ENCODE data around the gene PAMR1. TPM values are rescaled to one million over a fixed set of nuclear protein-coding genes. Genes with fewer than 3 reads are reported as not detected.

Gene PAMR1
- total RNA-seq, 1 experiment from 2014 or later = 1.1 TPM

- Histone ChIP-seq H3K9me3 (ENCODE audit: insufficient read depth, low read depth) (no peaks in the 10 kb centered on the region), H3K79me2 (ENCODE audit: low read depth) (no peaks in the 10 kb centered on the region), H2AFZ (no peak overlapping the region), H3K9me2 (ENCODE audit: insufficient read depth) (no peaks in the 10 kb centered on the region), H3K4me2 (no peak overlapping the region), H3K27ac (peak overlapping the region; percentile 79), H4K20me1 (ENCODE audit: insufficient read depth) (no peaks in the 10 kb centered on the region), H3K27me3 (ENCODE audit: insufficient read depth, low read depth) (no peaks in the 10 kb centered on the region), H3K4me3 (no peak overlapping the region), H3F3A (ENCODE audit: insufficient read depth, low read depth) (peaks cover 20% of the 10 kb centered on the region), H3K4me1 (replicated peaks; ENCODE audit: insufficient read depth) (peaks cover 21% of the 10 kb centered on the region), H3K36me3 (ENCODE audit: low read depth) (0 out of 2 replicates have a peak, but pooled peaks cover 4% of the 10 kb centered on the region)
- ChIA-PET POLR2A (ENCODE audit: unreplicated experiment) (interaction anchor here (0.6 to 0.7 kb wide), 2 partner anchors 197 to 537 kb away, joined by 3 to 4 read pairs; no protein-coding TSS in a partner anchor), CTCF (no interaction called here)
- no peak for DNase-seq
- no TSS peak for BruUV-seq (replicated peaks)
- intact Hi-C loops (cut with micrococcal nuclease; ENCODE audit: unreplicated experiment) = no loop called here
- no peak for TF ChIP-seq EZH2 (IDR thresholded peaks at IDR 0.05; ENCODE audit: low read depth)
- TF ChIP-seq CTCF (conservative IDR thresholded peaks at IDR 0.05) = no peak
Observed at GRCh38 chr11:35566885-35567284, 41.5 kb upstream of the PAMR1 start.

DNA sequence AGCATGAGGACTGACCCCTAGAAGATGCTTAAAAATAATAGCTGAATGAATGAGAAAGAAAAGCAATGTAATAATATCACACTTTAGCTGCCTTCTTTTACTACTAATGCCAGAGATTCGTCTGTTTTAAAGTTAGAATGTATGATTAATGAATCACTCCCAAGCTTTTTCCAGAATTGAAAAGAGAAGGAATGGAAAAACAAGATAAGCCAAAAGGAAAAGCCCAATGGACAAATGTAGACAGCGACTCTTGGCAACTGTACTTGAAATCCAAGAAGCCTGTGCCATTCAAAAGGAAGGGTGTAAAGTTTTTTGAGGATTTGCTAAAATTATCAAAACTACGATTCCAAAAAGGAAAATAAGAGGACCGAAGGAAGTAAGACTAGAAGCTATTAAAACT lies 40.8 kb upstream of the PAMR1 start:
- no peaks in the 10 kb centered on the region for H3K9me2 ChIP-seq (ENCODE audit: insufficient read depth)
- peaks cover 21% of the 10 kb centered on the region for H3K4me1 ChIP-seq (replicated peaks; ENCODE audit: insufficient read depth)
- H3K9me3 ChIP-seq (ENCODE audit: insufficient read depth, low read depth) = no peaks in the 10 kb centered on the region
- TF ChIP-seq EZH2 (IDR thresholded peaks at IDR 0.05; ENCODE audit: low read depth) = no peak
- TF ChIP-seq CTCF (conservative IDR thresholded peaks at IDR 0.05) = no peak
- CTCF ChIA-PET = no interaction called here
- BruUV-seq (replicated peaks) = no TSS peak
- POLR2A ChIA-PET (ENCODE audit: unreplicated experiment) = no interaction called here
- no peaks in the 10 kb centered on the region for H3K79me2 ChIP-seq (ENCODE audit: low read depth)
- H3K36me3 ChIP-seq (ENCODE audit: low read depth) = 0 out of 2 replicates have a peak, but pooled peaks cover 4% of the 10 kb centered on the region
- H3K27me3 ChIP-seq (ENCODE audit: insufficient read depth, low read depth) = no peaks in the 10 kb centered on the region
- peaks cover 20% of the 10 kb centered on the region for H3F3A ChIP-seq (ENCODE audit: insufficient read depth, low read depth)
- DNase-seq = no peak
- H2AFZ ChIP-seq = no peak overlapping the region
- no peak overlapping the region for H3K4me3 ChIP-seq
- H3K27ac ChIP-seq = no peak overlapping the region
- intact Hi-C loops (cut with micrococcal nuclease; ENCODE audit: unreplicated experiment) = no loop called here
- H4K20me1 ChIP-seq (ENCODE audit: insufficient read depth) = no peaks in the 10 kb centered on the region
- H3K4me2 ChIP-seq = no peak overlapping the region

DNA sequence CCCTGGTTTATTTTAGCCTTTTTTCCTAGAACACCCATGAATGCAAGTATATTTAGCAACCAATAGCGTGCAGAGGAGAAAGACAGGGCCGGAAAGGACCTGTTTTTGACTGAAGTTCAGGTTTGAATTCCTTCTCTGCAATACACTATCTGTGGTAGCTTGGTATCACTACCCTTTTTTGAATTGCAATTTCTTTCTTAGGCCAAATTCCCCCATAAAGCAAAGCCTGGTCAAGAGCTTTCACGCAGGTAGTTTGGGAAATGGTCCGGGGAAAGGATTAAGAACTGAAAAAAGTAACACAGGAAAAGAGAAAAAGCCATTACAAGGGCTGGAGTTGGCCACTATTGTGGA lies 38.8 kb upstream of the PAMR1 start:
- H3K27me3 ChIP-seq (ENCODE audit: insufficient read depth, low read depth) = no peaks in the 10 kb centered on the region
- H3K4me3 ChIP-seq = no peak overlapping the region
- peaks cover 20% of the 10 kb centered on the region for H3F3A ChIP-seq (ENCODE audit: insufficient read depth, low read depth)
- BruUV-seq (replicated peaks) = no TSS peak
- TF ChIP-seq CTCF (conservative IDR thresholded peaks at IDR 0.05) (no peak), EZH2 (IDR thresholded peaks at IDR 0.05; ENCODE audit: low read depth) (no peak)
- ChIA-PET POLR2A (ENCODE audit: unreplicated experiment) (no interaction called here), CTCF (no interaction called here)
- H3K4me1 ChIP-seq (replicated peaks; ENCODE audit: insufficient read depth) = peaks cover 21% of the 10 kb centered on the region
- H3K27ac ChIP-seq = no peak overlapping the region
- no peaks in the 10 kb centered on the region for H3K9me2 ChIP-seq (ENCODE audit: insufficient read depth)
- H3K4me2 ChIP-seq = no peak overlapping the region
- H2AFZ ChIP-seq = no peak overlapping the region
- intact Hi-C loops (cut with micrococcal nuclease; ENCODE audit: unreplicated experiment) = no loop called here
- no peaks in the 10 kb centered on the region for H3K79me2 ChIP-seq (ENCODE audit: low read depth)
- no peak for DNase-seq
- no peaks in the 10 kb centered on the region for H3K9me3 ChIP-seq (ENCODE audit: insufficient read depth, low read depth)
- no peaks in the 10 kb centered on the region for H4K20me1 ChIP-seq (ENCODE audit: insufficient read depth)
- H3K36me3 ChIP-seq (ENCODE audit: low read depth) = 0 out of 2 replicates have a peak, but pooled peaks cover 3% of the 10 kb centered on the region
